ENCODE measurements around the gene ACTN1.

Gene ACTN1

GRCh38 chr14:68908201-68908600 lies 70.9 kb downstream of the ACTN1 start:
- no peak for FAIRE-seq

DNA sequence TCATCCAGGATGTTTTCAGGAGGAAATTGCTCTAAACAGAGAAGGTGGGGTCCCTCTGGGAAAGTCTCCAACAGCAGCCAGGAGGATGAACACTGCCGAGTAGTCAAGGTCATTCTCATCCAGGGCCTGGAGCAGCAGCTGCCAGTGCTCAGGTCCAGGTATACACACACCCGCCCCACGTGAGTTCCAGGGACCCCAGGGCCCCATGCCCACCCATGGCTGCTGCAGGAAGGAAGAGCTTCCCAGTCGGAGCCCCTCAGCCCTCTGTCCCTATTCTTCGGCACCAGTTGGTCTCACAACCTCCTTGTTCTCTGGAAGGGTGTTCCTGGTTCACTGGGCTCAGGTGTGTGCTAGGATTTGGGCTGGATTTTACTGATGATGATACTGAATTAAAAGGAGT lies 72.7 kb downstream of the ACTN1 start:
- no peak for FAIRE-seq

DNA sequence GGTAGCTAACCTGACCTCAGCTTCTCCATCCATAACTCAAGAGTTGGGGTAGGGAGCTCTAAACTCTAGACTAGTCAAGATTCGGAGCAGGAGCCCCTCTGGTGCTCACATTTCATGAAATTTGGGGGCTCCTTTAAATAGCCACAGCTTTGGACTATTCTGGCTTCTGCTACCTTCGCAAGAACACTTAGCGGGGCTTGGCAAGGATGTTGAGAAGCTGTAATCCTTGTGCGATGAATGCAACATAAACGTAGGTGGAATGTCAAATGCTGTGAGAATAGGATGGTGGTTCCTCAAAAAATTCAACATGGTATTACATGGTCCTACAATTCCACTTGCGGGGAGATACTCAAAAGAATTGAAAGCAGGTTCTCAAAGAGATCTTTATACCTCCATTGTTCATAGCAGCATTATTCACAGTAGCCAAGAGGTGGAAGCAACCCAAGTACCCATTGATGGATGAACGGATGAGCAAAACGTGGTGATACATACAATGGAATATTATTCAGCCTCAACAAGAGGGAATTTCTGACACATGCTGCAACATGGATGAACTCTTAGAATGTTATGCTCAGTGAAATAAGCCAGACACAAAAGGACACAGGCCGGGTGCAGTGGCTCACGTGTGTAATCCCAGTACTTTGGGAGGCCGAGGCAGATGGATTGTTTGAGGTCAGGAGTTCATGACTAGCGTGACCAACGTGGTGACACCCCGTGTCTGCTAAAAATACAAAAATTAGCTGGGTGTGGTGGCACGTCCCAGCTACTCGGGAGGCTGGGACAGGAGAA lies 73.8 kb downstream of the ACTN1 start:
- FAIRE-seq = no peak

DNA sequence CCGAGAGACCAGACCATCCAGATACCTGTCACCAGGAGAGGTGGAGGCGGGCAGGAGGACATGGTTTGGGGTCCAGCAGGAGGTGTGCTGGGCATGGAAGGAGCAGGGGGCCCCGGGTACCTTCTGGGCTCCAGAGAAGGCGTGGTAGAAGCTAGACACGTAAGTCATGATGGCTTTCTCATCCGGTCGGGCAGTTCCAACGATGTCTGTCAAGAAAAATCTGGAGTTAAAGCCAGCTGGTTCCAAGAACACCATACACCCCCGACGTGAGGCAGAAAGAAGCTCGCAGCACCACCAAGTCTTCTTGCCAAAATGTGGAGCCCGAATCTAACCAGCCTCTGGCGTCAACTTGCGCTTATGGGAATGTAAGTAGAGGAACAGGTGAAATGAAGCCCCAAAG lies 76.7 kb downstream of the ACTN1 start:
- FAIRE-seq = no peak

DNA sequence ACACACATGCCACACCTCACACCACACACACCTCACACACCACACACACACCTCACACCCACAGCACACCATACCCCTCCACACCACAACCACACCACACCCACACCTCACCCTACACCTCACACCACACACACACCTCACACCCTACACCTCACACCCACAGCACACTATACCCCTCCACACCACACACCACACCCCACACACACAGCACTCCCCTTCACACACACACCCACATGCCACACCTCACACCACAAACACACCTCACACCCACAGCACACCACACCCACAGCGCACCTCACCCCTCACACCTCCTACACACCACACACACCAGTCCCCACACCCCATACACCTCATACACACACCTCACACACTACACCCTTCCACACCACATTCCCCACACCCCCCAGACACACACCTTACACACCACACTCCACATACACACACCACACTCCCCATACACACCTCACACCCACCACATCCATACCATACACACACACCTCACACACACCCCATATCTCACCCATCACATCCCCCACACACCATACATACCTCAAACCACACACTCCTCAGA lies 80.0 kb downstream of the ACTN1 start:
- no peak for FAIRE-seq

- FAIRE-seq = no peak
These were observed 80.7 kb downstream of the ACTN1 start for GRCh38 chr14:68898248-68899032.

- no peak for FAIRE-seq
These were observed 81.4 kb downstream of the ACTN1 start for GRCh38 chr14:68897559-68898155.

- FAIRE-seq = no peak
These were observed 83.0 kb downstream of the ACTN1 start for GRCh38 chr14:68896132-68896531.

- no peak for FAIRE-seq
These were observed 84.0 kb downstream of the ACTN1 start for GRCh38 chr14:68894802-68895703.

GRCh38 chr14:68894123-68894522 lies 85.0 kb downstream of the ACTN1 start:
- no peak for FAIRE-seq

GRCh38 chr14:68893566-68893965 lies 85.5 kb downstream of the ACTN1 start:
- FAIRE-seq = no peak

DNA sequence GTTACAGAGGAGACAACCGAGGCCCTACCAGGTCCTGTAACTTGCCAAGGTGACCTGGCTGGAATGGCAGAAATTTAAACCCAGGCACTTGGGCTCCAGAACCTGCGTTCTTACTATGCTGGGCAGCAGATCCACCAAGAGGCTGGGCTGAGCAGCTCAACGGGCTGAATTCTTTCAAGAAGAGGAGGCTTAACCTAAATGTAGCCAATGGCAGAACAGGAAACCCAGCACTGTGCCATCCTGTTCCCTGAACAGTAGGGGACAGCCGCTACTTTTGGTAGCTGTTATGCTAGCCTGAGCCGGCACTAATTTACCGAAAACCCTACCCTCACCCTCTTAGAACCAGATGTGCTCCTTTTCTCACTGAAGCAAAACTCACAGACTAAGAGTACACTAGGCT lies 86.1 kb downstream of the ACTN1 start:
- no peak for FAIRE-seq

DNA sequence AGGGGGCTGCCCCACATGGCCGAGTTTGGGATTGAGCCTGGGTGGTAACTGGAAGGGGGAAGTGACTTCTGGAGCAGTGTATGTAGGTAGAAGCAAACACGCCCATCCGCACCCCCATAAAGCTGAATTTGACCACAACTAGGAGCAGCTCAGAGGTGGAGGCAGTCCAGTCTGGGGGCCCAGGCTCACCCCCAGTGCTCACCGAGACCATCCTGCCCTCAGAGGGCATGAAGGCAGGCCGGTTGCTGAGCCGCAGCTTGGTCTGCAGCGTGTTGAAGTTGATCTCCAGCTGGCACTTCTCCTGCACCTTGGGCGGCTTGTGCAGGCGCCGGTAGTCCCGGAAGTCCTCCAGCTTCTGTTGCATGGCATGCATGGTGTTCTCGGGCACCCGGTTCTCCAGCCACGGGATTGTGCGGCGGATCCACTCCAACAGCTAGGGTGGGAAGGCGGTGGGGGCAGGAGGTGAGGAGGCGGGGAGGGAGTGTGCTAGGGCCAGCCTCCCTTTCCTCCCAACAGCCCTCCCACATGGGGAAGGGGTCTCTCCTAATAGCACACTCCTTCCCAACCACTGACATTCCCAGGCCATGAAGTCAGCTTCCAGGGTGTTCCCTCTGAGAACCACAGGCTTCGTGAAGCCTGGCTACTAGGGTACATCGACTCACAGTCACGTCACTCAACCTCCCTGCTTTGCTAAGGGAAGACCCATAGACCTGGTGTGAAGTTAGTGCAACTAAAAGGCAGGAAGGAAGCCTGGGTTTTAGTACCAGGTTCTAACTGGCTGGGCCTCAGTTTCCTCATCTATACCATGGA lies 87.0 kb downstream of the ACTN1 start:
- FAIRE-seq = no peak

DNA sequence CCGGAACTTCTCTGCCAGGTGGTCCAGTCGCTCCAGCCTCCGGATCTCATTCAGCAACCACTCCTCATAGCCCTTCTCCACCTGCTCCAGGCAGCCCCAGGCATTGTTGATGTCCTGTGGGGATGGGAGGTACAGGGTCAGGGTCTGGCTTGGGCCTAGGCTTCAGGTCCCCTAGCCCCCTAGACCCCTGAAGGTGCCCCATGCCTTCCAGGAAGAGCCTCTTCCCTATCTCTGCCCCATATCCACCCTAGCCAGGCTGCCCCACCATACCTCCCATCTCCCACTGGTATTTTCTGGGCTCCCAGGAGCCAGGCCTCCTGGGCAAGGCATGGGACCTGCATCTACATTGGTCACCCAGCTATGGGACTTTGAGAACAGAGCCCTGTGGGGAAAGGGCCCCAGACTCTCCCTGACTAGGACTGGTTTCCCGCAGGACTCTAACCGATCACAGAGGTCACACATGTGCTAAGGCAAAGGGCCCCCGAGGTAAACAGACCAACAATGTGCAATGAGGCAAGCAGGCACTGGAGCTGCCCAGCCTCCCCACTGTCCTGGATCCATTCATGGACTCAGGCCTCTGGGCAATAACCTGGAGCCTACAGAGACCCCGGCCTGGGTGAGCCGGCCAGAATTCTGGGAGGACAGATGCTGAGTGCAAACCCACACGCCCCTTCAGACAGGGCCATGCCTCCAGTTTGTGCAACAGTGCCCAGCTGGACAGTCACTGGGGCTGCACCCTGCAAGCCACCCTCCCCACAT lies 88.8 kb downstream of the ACTN1 start:
- no peak for FAIRE-seq

DNA sequence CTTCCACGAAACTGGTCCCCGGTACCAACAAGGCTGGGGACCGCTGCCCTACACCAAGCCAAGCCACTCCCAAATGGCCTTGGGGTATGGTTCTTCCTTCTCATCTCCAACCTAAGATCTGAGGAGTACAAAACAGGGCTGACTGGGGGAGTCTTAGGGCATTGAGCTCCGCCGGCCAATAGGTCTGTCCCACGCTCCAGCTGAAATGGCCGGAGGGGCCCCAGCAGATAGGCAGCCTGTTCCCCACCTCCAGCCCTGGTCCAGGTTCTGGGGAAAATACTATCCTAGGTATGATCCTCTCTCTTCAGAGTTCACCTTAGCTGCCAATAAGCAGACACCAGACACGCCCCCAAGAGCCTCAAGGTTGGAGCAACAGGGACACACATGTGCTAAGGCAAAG lies 90.2 kb downstream of the ACTN1 start:
- no peak for FAIRE-seq

DNA sequence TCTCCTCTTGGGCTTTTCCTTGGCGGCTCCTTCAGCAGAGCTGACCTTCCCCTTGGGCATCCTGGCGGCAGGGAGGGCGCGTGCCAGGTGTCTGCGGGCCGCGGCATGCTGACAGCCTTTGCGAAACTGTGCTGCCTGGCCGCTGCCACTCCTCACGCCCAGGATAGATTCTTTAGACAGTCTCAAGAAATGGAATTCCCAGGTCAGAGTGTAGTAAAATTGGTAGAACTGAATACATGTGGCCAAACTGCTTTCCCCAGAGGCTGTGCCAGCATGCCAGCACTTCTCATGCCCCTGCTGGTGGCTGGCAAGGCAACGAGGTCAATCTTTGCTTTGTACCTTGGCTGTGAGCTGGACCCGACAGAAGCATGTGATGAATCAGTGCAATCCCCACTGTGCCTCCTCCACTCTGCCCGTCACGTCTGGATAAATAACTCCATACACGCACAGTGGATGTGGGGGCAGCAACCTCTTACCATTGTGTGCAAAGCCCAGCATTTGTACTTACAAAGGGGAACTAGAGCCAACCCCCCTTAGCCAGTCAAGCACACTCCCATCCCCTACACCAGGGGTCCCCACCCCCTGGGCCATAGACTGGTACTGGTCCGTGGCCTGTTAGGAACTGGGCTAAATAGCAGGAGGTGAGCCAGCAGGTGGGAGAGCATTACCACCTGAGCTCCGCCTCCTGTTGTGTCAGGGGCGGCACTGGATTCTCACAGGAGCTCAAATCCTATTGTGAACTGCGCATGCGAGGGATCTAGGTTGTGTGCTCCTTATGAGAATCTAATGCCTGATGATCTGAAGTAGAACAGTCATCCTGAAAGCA lies 90.9 kb downstream of the ACTN1 start:
- FAIRE-seq = no peak

GRCh38 chr14:68886109-68886434 lies 93.0 kb downstream of the ACTN1 start:
- no peak for FAIRE-seq

DNA sequence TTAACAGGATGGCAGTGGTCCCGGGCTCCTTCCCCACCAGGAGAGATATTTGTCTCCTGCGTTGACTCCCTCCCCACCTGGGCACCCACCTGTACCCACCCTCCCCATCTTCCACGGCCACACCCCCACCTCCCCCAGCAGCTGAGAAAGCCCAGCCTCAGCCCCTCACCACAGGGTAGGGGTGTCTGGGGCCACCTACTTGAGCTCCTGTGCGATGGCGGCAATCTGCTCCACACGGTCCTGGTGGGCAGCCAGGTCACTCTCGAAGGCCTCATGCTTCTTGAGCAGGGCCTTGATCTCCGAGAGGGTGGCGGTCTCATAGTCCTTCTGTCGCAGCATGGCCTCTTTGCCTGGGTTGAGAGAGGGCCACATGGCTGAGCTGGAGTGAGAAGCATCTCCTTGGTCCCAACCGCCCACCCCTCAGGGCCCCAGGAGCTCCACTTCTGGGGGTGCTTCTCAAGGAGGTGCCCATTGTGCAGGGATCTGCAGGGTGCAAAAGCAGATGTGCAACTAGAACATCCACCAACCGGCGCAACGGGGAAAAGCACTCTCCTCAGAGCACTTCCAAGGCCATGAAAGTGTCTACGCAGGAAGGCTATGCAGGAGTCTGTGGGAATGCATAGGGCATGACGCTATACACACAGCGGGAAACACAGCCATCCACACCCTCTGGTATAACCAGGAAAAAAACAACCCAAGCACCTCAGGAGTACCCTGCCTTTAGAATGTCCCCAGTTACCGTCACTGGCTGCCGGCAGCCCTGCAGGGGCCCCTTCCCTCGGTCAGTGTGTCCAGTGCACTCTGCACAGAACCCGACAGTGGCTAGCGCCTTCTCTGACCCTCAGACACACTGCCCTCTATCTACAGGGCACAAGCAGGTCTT lies 93.6 kb downstream of the ACTN1 start:
- FAIRE-seq = no peak
